Smooth muscle cell (in vitro differentiated cells): ENCODE results near the gene STXBP4. TPM values are rescaled to one million over a fixed set of nuclear protein-coding genes. Genes with fewer than 3 reads are reported as not detected.

Experiments used
- DNase-seq: peaks from one replicate; lab custom pipeline; 2025; ENCODE audit not compliant: unreplicated experiment; lab: John Stamatoyannopoulos, UW
- H2AFZ ChIP-seq: fragments of 200-600 bp; sonication (generic); 2 replicates; pipeline ENCODE4 v1.6.0; 2016; ENCODE audit warnings: antibody characterized with exemption, low read depth, mild to moderate bottlenecking
- H3F3A ChIP-seq: fragments of 200-600 bp; sonication (generic); 2 replicates; pipeline ENCODE4 v1.6.0; 2017; ENCODE audit warnings: antibody characterized with exemption, low read depth
- H3K27ac ChIP-seq: fragments of 200-600 bp; sonication (generic); 2 replicates; pipeline ENCODE4 v1.5.1; 2016; ENCODE audit warnings: low read depth, mild to moderate bottlenecking
- H3K27me3 ChIP-seq: fragments of 200-600 bp; sonication (generic); 2 replicates; pipeline ENCODE4 v1.6.1; 2016; ENCODE audit warnings: low read depth, mild to moderate bottlenecking
- H3K36me3 ChIP-seq: fragments of 200-600 bp; sonication (generic); 2 replicates; pipeline ENCODE4 v1.5.1; 2016; ENCODE audit warnings: low read depth
- H3K4me1 ChIP-seq: fragments of 200-600 bp; sonication (generic); 2 replicates; pipeline ENCODE4 v1.5.1; 2016; ENCODE audit warnings: low read depth
- H3K4me2 ChIP-seq: fragments of 200-600 bp; sonication (generic); 2 replicates; pipeline ENCODE4 v1.6.0; 2016; ENCODE audit warnings: mild to moderate bottlenecking
- H3K4me3 ChIP-seq: fragments of 200-600 bp; sonication (generic); 2 replicates; pipeline ENCODE4 v1.5.1; 2016; ENCODE audit warnings: mild to moderate bottlenecking
- H3K79me2 ChIP-seq: fragments of 200-600 bp; sonication (generic); 2 replicates; pipeline ENCODE4 v1.6.0; 2016; ENCODE audit warnings: low read depth, mild to moderate bottlenecking
- H3K9ac ChIP-seq: fragments of 200-600 bp; sonication (generic); 2 replicates; pipeline ENCODE4 v1.6.0; 2016; ENCODE audit warnings: low read depth
- H3K9me3 ChIP-seq: fragments of 200-600 bp; sonication (generic); replicated peaks from 2 replicates; pipeline ENCODE4 v1.5.1; 2016; ENCODE audit warnings: low read depth
- H4K20me1 ChIP-seq: fragments of 200-600 bp; sonication (generic); 2 replicates; pipeline ENCODE4 v1.6.0; 2016; ENCODE audit warnings: low read depth
- WGBS: methylation state at CpG from one replicate; pipeline ENCODE4 v1.1.7; 2016; ENCODE audit warnings: low lambda C conversion rate; 5-methylcytosine and 5-hydroxymethylcytosine counted together
- polyA plus RNA-seq: library from polyadenylated mRNA; unstranded; fragments of >200 nt; fragmentation: Nextera tagmentation; extraction: Ambion mirVana; gene quantifications from 2 replicates; pipeline ENCODE4 v1.2.1, GENCODE V29; 2016
- total RNA-seq: library from RNA; depleted of rRNA; stranded (reverse); fragments of >200 nt; gene quantifications from 2 replicates; pipeline ENCODE4 v1.2.3, GENCODE V29; 2014
- TF ChIP-seq, protein P1 (sequence below): fragments of 200-600 bp; sonication (generic); IDR thresholded peaks from 2 replicates; pipeline ENCODE4 v1.5.1; 2017; ENCODE audit warnings: borderline replicate concordance, mild to moderate bottlenecking, antibody characterized with exemption; ENCODE audit not compliant: insufficient read depth, poor library complexity, severe bottlenecking

The STXBP4 gene
- total and polyA plus RNA-seq, 2 experiments from 2014 or later = 5.7 to 59.5 TPM

DNA sequence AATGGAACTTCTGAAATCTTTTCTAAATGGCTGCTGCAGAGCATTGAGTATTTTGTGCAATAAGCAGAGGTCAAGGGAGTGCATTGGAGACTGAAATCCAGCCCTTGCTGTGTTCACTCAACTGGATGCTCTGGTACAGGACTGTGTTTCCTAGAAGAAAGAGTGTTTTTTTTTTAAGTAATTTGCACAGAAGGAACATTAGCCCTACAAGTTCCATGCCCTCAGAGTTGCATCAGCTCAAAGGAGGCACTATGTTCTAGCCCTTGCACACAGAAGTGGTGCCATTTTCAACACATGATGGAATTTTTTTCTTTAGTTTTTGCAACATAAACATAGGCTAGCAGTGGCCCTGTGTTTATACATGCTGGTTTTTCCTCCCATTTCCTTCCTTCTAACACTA lies 152.1 kb downstream of the STXBP4 start:
- Histone ChIP-seq H3K4me1 (no peaks in the 10 kb centered on the region), H3K36me3 (no peaks in the 10 kb centered on the region), H3K27ac (no peak overlapping the region), H2AFZ (no peak overlapping the region), H4K20me1 (no peaks in the 10 kb centered on the region), H3K9ac (no peak overlapping the region), H3K9me3 (no peaks in the 10 kb centered on the region), H3K4me2 (no peak overlapping the region), H3K4me3 (no peak overlapping the region), H3K79me2 (no peaks in the 10 kb centered on the region), H3K27me3 (no peaks in the 10 kb centered on the region), H3F3A (no peaks in the 10 kb centered on the region)
- no peak for DNase-seq
- TF ChIP-seq, protein P1, sequence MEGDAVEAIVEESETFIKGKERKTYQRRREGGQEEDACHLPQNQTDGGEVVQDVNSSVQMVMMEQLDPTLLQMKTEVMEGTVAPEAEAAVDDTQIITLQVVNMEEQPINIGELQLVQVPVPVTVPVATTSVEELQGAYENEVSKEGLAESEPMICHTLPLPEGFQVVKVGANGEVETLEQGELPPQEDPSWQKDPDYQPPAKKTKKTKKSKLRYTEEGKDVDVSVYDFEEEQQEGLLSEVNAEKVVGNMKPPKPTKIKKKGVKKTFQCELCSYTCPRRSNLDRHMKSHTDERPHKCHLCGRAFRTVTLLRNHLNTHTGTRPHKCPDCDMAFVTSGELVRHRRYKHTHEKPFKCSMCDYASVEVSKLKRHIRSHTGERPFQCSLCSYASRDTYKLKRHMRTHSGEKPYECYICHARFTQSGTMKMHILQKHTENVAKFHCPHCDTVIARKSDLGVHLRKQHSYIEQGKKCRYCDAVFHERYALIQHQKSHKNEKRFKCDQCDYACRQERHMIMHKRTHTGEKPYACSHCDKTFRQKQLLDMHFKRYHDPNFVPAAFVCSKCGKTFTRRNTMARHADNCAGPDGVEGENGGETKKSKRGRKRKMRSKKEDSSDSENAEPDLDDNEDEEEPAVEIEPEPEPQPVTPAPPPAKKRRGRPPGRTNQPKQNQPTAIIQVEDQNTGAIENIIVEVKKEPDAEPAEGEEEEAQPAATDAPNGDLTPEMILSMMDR = no peak

DNA sequence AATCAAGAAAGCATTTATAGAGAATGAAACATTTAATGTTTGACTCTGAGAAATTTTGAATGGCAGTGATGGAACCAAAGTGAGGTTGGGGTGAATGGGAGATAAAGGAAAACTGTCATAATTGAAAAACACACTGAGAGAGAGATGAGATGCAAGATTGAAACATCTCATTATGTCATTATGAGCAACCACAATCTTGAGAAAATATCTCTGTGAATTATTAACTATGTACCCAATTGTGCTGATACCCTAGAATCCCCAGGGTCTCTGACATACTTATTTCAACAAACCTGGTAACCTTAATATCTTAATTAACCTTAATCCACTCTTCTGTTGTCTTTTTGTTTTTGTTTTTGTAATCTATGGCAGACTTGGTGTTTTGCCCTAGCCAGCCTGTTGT lies 152.7 kb downstream of the STXBP4 start:
- Histone ChIP-seq H3K27ac (no peak overlapping the region), H3K79me2 (no peaks in the 10 kb centered on the region), H3K36me3 (no peaks in the 10 kb centered on the region), H3K4me2 (no peak overlapping the region), H3F3A (no peaks in the 10 kb centered on the region), H3K9ac (no peak overlapping the region), H3K27me3 (no peaks in the 10 kb centered on the region), H4K20me1 (no peaks in the 10 kb centered on the region), H3K4me1 (no peaks in the 10 kb centered on the region), H3K4me3 (no peak overlapping the region), H2AFZ (no peak overlapping the region), H3K9me3 (no peaks in the 10 kb centered on the region)
- TF ChIP-seq, protein P1 = no peak
- no peak for DNase-seq

DNA sequence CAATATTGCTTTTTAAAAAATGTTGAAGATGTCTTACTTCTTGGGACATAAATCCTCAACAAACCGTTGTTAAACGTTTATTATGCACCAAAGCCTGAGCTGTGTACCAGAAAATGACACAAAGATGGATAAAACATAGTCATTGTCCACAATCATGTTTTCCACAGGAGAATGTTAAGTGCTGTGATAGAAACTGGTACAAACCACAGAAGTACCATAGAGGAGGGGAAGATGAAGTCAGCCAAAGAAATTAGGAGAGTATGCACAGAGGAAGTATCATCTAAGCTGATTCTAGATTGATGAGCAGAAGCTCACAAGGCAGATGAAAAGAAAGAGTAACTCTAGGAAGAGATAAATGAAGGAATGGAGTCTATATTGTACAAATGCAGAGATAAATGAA lies 153.5 kb downstream of the STXBP4 start:
- Histone ChIP-seq H4K20me1 (no peaks in the 10 kb centered on the region), H3K36me3 (no peaks in the 10 kb centered on the region), H3K79me2 (no peaks in the 10 kb centered on the region), H3K4me1 (no peaks in the 10 kb centered on the region), H3K27me3 (no peaks in the 10 kb centered on the region), H3F3A (no peaks in the 10 kb centered on the region), H3K9me3 (no peaks in the 10 kb centered on the region), H3K4me3 (no peak overlapping the region), H2AFZ (no peak overlapping the region), H3K27ac (no peak overlapping the region), H3K4me2 (no peak overlapping the region), H3K9ac (no peak overlapping the region)
- TF ChIP-seq, protein P1 = no peak
- 94% methylated on average over 2 of the region's 2 CpGs for WGBS
- DNase-seq = no peak

DNA sequence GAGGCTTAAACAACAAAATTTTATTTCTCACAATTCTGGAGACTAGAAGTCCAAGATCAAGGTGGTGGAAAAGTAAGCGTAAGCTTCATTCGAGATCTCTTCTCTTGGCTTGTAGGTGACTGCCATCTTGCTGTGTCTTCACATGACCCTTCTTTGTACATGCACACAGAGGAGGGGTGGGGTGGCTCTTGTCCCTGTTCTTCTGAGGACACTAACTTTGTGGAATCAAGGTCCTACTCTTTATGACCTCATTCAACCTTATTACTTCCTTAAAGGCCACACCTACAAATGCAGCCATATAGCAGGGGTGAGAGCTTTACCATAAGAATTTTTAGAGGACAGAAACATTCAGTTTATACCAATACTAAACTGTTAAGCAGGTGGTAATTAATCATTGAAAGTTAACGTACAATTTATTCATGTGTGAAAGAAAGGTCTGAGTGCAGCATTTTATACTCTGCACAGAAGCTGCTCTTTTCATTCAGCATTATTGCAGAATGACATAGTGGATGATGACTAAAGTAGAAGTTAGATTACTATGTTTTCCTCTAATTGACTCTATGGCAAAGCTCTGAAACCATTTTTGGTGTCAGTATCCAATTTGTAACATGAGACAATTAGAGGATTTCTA lies 156.3 kb downstream of the STXBP4 start:
- no peaks in the 10 kb centered on the region for H3F3A ChIP-seq
- H3K79me2 ChIP-seq = no peaks in the 10 kb centered on the region
- no peak overlapping the region for H3K4me3 ChIP-seq
- H3K27ac ChIP-seq = no peak overlapping the region
- no peaks in the 10 kb centered on the region for H3K9me3 ChIP-seq
- H3K4me1 ChIP-seq = no peaks in the 10 kb centered on the region
- TF ChIP-seq, protein P1 = no peak
- WGBS = 97% methylated on average over 3 of the region's 3 CpGs
- H3K27me3 ChIP-seq = no peaks in the 10 kb centered on the region
- no peaks in the 10 kb centered on the region for H4K20me1 ChIP-seq
- no peak overlapping the region for H2AFZ ChIP-seq
- no peaks in the 10 kb centered on the region for H3K36me3 ChIP-seq
- no peak overlapping the region for H3K9ac ChIP-seq
- DNase-seq = no peak
- no peak overlapping the region for H3K4me2 ChIP-seq
